Astrocyte (in vitro differentiated cells and primary cell): ENCODE results near the gene ZBTB46. TPM values are rescaled to one million over a fixed set of nuclear protein-coding genes. Genes with fewer than 3 reads are reported as not detected.
A peak's percentile ranks its signal among the peaks of the same experiment; 100 is the strongest.

Experiments used
- DNase-seq: peaks from one replicate; pipeline ENCODE4 v3.0.0-alpha.2; 2010; ENCODE audit warnings: low read depth
- FAIRE-seq: peaks from 2 replicates; lab custom pipeline; 2011; peaks lifted over from hg19 to GRCh38; lab: Jason Lieb, UNC
- H2AFZ ChIP-seq: 2 replicates; pipeline ENCODE4 v1.6.0; 2012; ENCODE audit warnings: low read depth, low read length, inconsistent platforms
- H3K27ac ChIP-seq: 2 replicates; pipeline ENCODE4 v1.5.1; 2011; ENCODE audit warnings: low read depth, low read length, inconsistent platforms
- H3K27me3 ChIP-seq: 2 replicates; pipeline ENCODE4 v1.6.0; 2011; ENCODE audit warnings: low read length, inconsistent platforms; ENCODE audit not compliant: insufficient read depth
- H3K36me3 ChIP-seq: 2 replicates; pipeline ENCODE4 v1.5.1; 2011; ENCODE audit warnings: low read length, inconsistent platforms; ENCODE audit not compliant: insufficient read depth
- H3K4me1 ChIP-seq: 2 replicates; pipeline ENCODE4 v1.5.1; 2011; ENCODE audit warnings: low read length, inconsistent platforms; ENCODE audit not compliant: insufficient read depth
- H3K4me2 ChIP-seq: 2 replicates; pipeline ENCODE4 v1.6.0; 2012; ENCODE audit warnings: low read length, inconsistent platforms
- H3K4me3 ChIP-seq: 2 replicates; pipeline ENCODE4 v1.5.1; 2011; ENCODE audit warnings: low read depth, mild to moderate bottlenecking, low read length, inconsistent platforms; ENCODE audit not compliant: insufficient read depth
- H3K79me2 ChIP-seq: 2 replicates; pipeline ENCODE4 v1.6.0; 2012; ENCODE audit warnings: mild to moderate bottlenecking, low read length, inconsistent platforms; ENCODE audit not compliant: insufficient read depth
- H3K9ac ChIP-seq: 2 replicates; pipeline ENCODE4 v1.6.0; 2012; ENCODE audit warnings: mild to moderate bottlenecking, low read length, inconsistent platforms
- H3K9me3 ChIP-seq: 2 replicates; pipeline ENCODE4 v1.5.1; 2012; ENCODE audit warnings: low read depth, mild to moderate bottlenecking, low read length, inconsistent platforms; ENCODE audit not compliant: insufficient read depth
- H4K20me1 ChIP-seq: 2 replicates; pipeline ENCODE4 v1.6.0; 2012; ENCODE audit warnings: low read length, inconsistent platforms; ENCODE audit not compliant: insufficient read depth
- H3K27ac Mint-ChIP-seq: one replicate; pipeline ENCODE4 v1.8.0; 2021; ENCODE audit warnings: mild to moderate bottlenecking, mixed read lengths; ENCODE audit not compliant: unreplicated experiment
- H3K27me3 Mint-ChIP-seq: one replicate; pipeline ENCODE4 v1.8.0; 2021; ENCODE audit warnings: low read depth, mixed read lengths; ENCODE audit not compliant: unreplicated experiment
- H3K36me3 Mint-ChIP-seq: one replicate; pipeline ENCODE4 v1.8.0; 2021; ENCODE audit warnings: low read depth, mixed read lengths; ENCODE audit not compliant: unreplicated experiment
- H3K4me1 Mint-ChIP-seq: one replicate; pipeline ENCODE4 v1.8.0; 2021; ENCODE audit warnings: low read depth, mixed read lengths; ENCODE audit not compliant: unreplicated experiment
- H3K4me3 Mint-ChIP-seq: one replicate; pipeline ENCODE4 v1.8.0; 2021; ENCODE audit warnings: mild to moderate bottlenecking, moderate library complexity, mixed read lengths; ENCODE audit not compliant: unreplicated experiment
- H3K9me3 Mint-ChIP-seq: one replicate; pipeline ENCODE4 v1.8.0; 2021; ENCODE audit warnings: mild to moderate bottlenecking, mixed read lengths; ENCODE audit not compliant: unreplicated experiment
- CTCF ChIP-seq: IDR thresholded peaks from 2 replicates; pipeline ENCODE4 v1.5.1; 2011; ENCODE audit warnings: low read depth, mild to moderate bottlenecking, inconsistent platforms, low read length, moderate library complexity; ENCODE audit not compliant: insufficient read depth
- EZH2 ChIP-seq: IDR thresholded peaks from 2 replicates; pipeline ENCODE4 v1.6.1; 2012; ENCODE audit warnings: mild to moderate bottlenecking, low read length, inconsistent platforms; ENCODE audit not compliant: insufficient read depth
- total RNA-seq: library from RNA; stranded (reverse); gene quantifications from 2 replicates; pipeline ENCODE4 v1.2.1, GENCODE V29; 2021

Gene ZBTB46
- total RNA-seq, 1 donor from 2014 or later: 13.9 TPM

GRCh38 chr20:63744574-63745423 is 86.3 kb downstream of the ZBTB46 start:
- no peaks in the 10 kb centered on the region for H3K36me3 ChIP-seq
- FAIRE-seq (no peak), DNase-seq (no peak)
- no peak overlapping the region for H3K9ac ChIP-seq
- no peaks in the 10 kb centered on the region for H3K9me3 ChIP-seq
- H3K4me2 ChIP-seq: no peak overlapping the region
- no peak overlapping the region for H3K27ac ChIP-seq
- Mint-ChIP-seq H3K27ac (peak overlapping the region; percentile 58), H3K4me3 (no peak overlapping the region), H3K36me3 (peaks cover 6% of the 10 kb centered on the region), H3K9me3 (no peaks in the 10 kb centered on the region), H3K4me1 (no peaks in the 10 kb centered on the region), H3K27me3 (no peaks in the 10 kb centered on the region)
- no peak overlapping the region for H3K4me3 ChIP-seq
- no peak for TF ChIP-seq EZH2
- no peak for TF ChIP-seq CTCF
- H2AFZ ChIP-seq: no peak overlapping the region
- no peaks in the 10 kb centered on the region for H3K27me3 ChIP-seq
- peaks cover 15% of the 10 kb centered on the region for H3K4me1 ChIP-seq
- H3K79me2 ChIP-seq: peaks cover 8% of the 10 kb centered on the region
- H4K20me1 ChIP-seq: peaks cover 21% of the 10 kb centered on the region

- TF ChIP-seq CTCF (no peak), EZH2 (no peak)
- Mint-ChIP-seq H3K4me3 (no peak overlapping the region), H3K36me3 (peaks cover 6% of the 10 kb centered on the region), H3K27me3 (no peaks in the 10 kb centered on the region), H3K4me1 (no peaks in the 10 kb centered on the region), H3K9me3 (no peaks in the 10 kb centered on the region), H3K27ac (peak overlapping the region; percentile 58)
- Histone ChIP-seq H4K20me1 (peaks cover 21% of the 10 kb centered on the region), H3K4me3 (no peak overlapping the region), H3K79me2 (peaks cover 8% of the 10 kb centered on the region), H3K9ac (no peak overlapping the region), H3K27me3 (no peaks in the 10 kb centered on the region), H3K9me3 (no peaks in the 10 kb centered on the region), H3K36me3 (no peaks in the 10 kb centered on the region), H2AFZ (no peak overlapping the region), H3K4me2 (no peak overlapping the region), H3K27ac (no peak overlapping the region), H3K4me1 (peaks cover 15% of the 10 kb centered on the region)
- DNase-seq (no peak), FAIRE-seq (no peak)
These were observed 86.9 kb downstream of the ZBTB46 start for GRCh38 chr20:63744158-63744557.
